NB4 (cell line): ENCODE data around the gene DRC1.

Experiments used
- DNase-seq: peaks from one replicate; pipeline ENCODE4 v3.0.0; 2010; ENCODE audit warnings: low read depth
- H3K4me3 ChIP-seq: one replicate; pipeline ENCODE4 v1.5.1; 2011; ENCODE audit warnings: mild to moderate bottlenecking, low read depth, low read length, moderate library complexity
- MAX ChIP-seq: IDR thresholded peaks from 2 replicates; pipeline ENCODE4 v1.6.1; 2011; ENCODE audit warnings: low read depth, low read length
- MYC ChIP-seq: IDR thresholded peaks from 2 replicates; pipeline ENCODE4 v1.6.1; 2011; ENCODE audit warnings: low read depth, low read length
- POLR2A ChIP-seq: IDR thresholded peaks from 2 replicates; pipeline ENCODE4 v1.6.1; 2011; ENCODE audit warnings: mild to moderate bottlenecking; ENCODE audit not compliant: insufficient read length; ENCODE audit errors: extremely low read depth
- TF ChIP-seq, protein P1 (sequence below): IDR thresholded peaks from one replicate; pipeline ENCODE4 v1.5.1; 2012; ENCODE audit warnings: low read depth, low read length

DRC1 gene

GRCh38 chr2:26376799-26377198 lies 24.9 kb upstream of the DRC1 start:
- no peak for DNase-seq
- no peak overlapping the region for H3K4me3 ChIP-seq
- TF ChIP-seq POLR2A (no peak), MAX (no peak), MYC (no peak)
- TF ChIP-seq, protein P1, sequence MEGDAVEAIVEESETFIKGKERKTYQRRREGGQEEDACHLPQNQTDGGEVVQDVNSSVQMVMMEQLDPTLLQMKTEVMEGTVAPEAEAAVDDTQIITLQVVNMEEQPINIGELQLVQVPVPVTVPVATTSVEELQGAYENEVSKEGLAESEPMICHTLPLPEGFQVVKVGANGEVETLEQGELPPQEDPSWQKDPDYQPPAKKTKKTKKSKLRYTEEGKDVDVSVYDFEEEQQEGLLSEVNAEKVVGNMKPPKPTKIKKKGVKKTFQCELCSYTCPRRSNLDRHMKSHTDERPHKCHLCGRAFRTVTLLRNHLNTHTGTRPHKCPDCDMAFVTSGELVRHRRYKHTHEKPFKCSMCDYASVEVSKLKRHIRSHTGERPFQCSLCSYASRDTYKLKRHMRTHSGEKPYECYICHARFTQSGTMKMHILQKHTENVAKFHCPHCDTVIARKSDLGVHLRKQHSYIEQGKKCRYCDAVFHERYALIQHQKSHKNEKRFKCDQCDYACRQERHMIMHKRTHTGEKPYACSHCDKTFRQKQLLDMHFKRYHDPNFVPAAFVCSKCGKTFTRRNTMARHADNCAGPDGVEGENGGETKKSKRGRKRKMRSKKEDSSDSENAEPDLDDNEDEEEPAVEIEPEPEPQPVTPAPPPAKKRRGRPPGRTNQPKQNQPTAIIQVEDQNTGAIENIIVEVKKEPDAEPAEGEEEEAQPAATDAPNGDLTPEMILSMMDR = no peak

- TF ChIP-seq, protein P1 = no peak
- TF ChIP-seq POLR2A = no peak
- TF ChIP-seq MAX = no peak
- no peak for TF ChIP-seq MYC
- H3K4me3 ChIP-seq = no peak overlapping the region
- no peak for DNase-seq
Observed at GRCh38 chr2:26380281-26380680, 21.4 kb upstream of the DRC1 start.

DNA sequence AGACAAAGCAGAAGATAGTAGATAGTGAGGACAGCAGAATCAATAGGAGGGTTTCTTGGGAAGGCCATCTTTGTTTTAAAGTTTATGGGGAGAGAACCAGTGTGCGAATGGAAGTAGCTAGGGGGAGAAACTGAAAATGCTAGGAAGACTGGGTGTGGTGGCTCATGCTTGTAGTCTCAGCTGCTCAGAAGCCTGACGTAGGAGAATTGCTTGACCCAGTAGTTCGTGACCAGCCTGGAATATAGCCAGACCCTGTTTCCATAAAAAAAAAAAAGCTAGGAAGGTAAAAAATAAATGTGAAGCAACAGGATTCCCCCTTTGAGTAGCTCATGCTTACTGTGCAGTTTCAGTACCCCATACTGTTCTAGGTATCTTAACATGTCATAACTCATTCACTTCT lies 19.2 kb upstream of the DRC1 start:
- DNase-seq = no peak
- TF ChIP-seq MYC = no peak
- no peak for TF ChIP-seq POLR2A
- TF ChIP-seq, protein P1 = no peak
- TF ChIP-seq MAX = no peak
- no peak overlapping the region for H3K4me3 ChIP-seq

DNA sequence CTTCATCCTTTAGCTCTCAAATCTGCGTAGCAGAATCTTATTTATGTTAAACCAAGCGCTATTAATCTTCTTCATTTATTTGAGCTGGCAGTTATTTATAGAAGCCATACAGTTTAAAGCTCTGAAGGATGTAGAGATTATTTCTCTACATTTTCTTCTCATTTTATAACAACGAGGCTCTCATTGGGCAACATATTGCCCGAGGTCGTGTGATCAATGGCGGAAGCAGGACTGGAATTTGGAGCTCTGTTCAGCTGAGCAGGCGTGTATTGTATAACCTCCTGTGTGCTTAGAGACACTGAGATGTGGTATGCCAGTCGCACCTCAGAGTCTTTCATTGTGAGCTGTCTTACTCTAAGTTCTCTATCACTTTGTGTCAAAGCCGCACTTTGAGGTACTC lies 17.5 kb upstream of the DRC1 start:
- TF ChIP-seq POLR2A = no peak
- TF ChIP-seq MAX = no peak
- DNase-seq = no peak
- no peak overlapping the region for H3K4me3 ChIP-seq

DNA sequence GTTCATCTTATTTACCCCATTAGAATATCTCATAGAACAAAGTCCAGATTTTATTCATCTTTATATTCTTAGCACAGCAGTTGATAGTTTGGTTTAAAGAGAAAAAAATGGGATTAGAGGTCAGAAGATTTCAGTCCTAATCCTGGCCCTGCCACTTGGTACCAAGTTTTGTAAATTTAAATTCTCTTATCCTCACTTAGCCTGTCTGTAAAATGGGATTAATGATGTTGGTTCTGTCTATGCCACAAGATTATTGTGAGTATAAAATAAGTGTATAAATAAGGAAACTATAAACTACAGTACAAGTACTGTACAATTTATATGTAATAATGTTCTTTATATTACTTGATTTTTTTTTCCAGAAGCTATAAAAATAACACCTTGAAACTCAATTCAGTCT lies 17.1 kb upstream of the DRC1 start:
- no peak overlapping the region for H3K4me3 ChIP-seq
- TF ChIP-seq MAX (no peak), POLR2A (no peak), MYC (no peak)
- TF ChIP-seq, protein P1 = no peak
- DNase-seq = no peak

GRCh38 chr2:26387189-26387588 lies 14.5 kb upstream of the DRC1 start:
- TF ChIP-seq, protein P1 = no peak
- no peak for TF ChIP-seq MYC
- TF ChIP-seq MAX = no peak
- TF ChIP-seq POLR2A = no peak
- no peak for DNase-seq
- H3K4me3 ChIP-seq = no peak overlapping the region
